Measurements from ENCODE around the gene PRPF40B. TPM values are rescaled to one million over a fixed set of nuclear protein-coding genes. Genes with fewer than 3 reads are reported as not detected.

Gene PRPF40B
- total and polyA plus RNA-seq, 2 donors (not counting 1 experiment from before 2014, with no cell fraction given), result 11.7 to 23.7 TPM

GRCh38 chr12:49584591-49584990 is 38.8 kb upstream of the PRPF40B start:
- Histone ChIP-seq H3K4me2 (replicated peaks; ENCODE audit: low read depth, low read length, poor library complexity, severe bottlenecking) (no peak overlapping the region), H3K9ac (ENCODE audit: low read length) (no peak overlapping the region), H2AFZ (ENCODE audit: insufficient read depth, low read depth, low read length, poor library complexity, severe bottlenecking) (no peak overlapping the region), H3K4me1 (ENCODE audit: control insufficient read depth in 2 of 2, insufficient read depth in 2 of 2, low read length in 2 of 2) (no peaks in the 10 kb centered on the region), H3K79me2 (ENCODE audit: control insufficient read depth, insufficient read depth, low read length) (peaks cover 8% of the 10 kb centered on the region), H3K4me3 (ENCODE audit: control extremely low read depth in 1 of 5, extremely low read depth in 1 of 5, insufficient read depth in 1 of 5, low read depth in 2 of 5, low read length in 4 of 5) (no peak overlapping the region), H4K20me1 (ENCODE audit: control insufficient read depth, insufficient read depth, low read length, poor library complexity, severe bottlenecking) (peaks cover 15% of the 10 kb centered on the region), H3K36me3 (replicated peaks in 1 of 2; ENCODE audit: control extremely low read depth in 1 of 2, control insufficient read depth in 1 of 2, extremely low read depth in 1 of 2, insufficient read depth in 2 of 2, low read length in 1 of 2) (peaks cover 0 to 23% of the 10 kb centered on the region in 2 experiments), H3K27ac (ENCODE audit: low read length in 2 of 2) (no peak overlapping the region), H3K9me3 (ENCODE audit: control extremely low read depth in 1 of 3, control insufficient read depth in 2 of 3, insufficient read depth in 1 of 3, low read length in 2 of 3) (peaks cover 0 to 3% (median 0%) of the 10 kb centered on the region in 3 donors), H3K27me3 (replicated peaks in 1 of 4; ENCODE audit: control extremely low read depth in 1 of 4, control insufficient read depth in 3 of 4, insufficient read depth in 4 of 4, low read length in 3 of 4) (no peaks in the 10 kb centered on the region)
- CTCF ChIA-PET, result interaction anchor here (0.8 to 1.0 kb wide), 2 partner anchors 157 to 227 kb away, joined by 3 read pairs; partner anchors contain the start of gene TMBIM6
- Mint-ChIP-seq H3K9me3 (ENCODE audit: insufficient read depth) (no peaks in the 10 kb centered on the region), H3K4me1 (peaks cover 5% of the 10 kb centered on the region), H3K27me3 (no peaks in the 10 kb centered on the region), H3K4me3 (no peak overlapping the region), H3K27ac (no peak overlapping the region)
- DNase-seq (no peak), ATAC-seq (ENCODE audit: low read depth) (no peak)
- POLR2A ChIA-PET, result no interaction called here
- intact Hi-C loops (cut with micrococcal nuclease), result loop anchor here (5.0 kb wide), 1 partner anchor 297 kb away; no protein-coding TSS in a partner anchor
- 83% methylated on average over 5 of the region's 7 CpGs for WGBS (ENCODE audit: insufficient coverage)
- TF ChIP-seq CTCF (IDR thresholded peaks at IDR 0.05), result no peak
- no peak for TF ChIP-seq EZH2 (IDR thresholded peaks at IDR 0.05; ENCODE audit: borderline replicate concordance, insufficient read depth, low read depth, low read length, poor library complexity, severe bottlenecking)

- no peaks in the 10 kb centered on the region for H3K4me1 ChIP-seq (ENCODE audit: control insufficient read depth in 2 of 2, insufficient read depth in 2 of 2, low read length in 2 of 2)
- Mint-ChIP-seq H3K9me3 (ENCODE audit: insufficient read depth) (peaks cover under 1% of the 10 kb centered on the region), H3K4me1 (peaks cover 2% of the 10 kb centered on the region), H3K27me3 (no peaks in the 10 kb centered on the region), H3K4me3 (no peak overlapping the region), H3K27ac (no peak overlapping the region)
- H3K27me3 ChIP-seq (replicated peaks in 1 of 4; ENCODE audit: control extremely low read depth in 1 of 4, control insufficient read depth in 3 of 4, insufficient read depth in 4 of 4, low read length in 3 of 4), result no peaks in the 10 kb centered on the region
- peaks cover 6% of the 10 kb centered on the region for H4K20me1 ChIP-seq (ENCODE audit: control insufficient read depth, insufficient read depth, low read length, poor library complexity, severe bottlenecking)
- peaks cover 2% of the 10 kb centered on the region for H3K79me2 ChIP-seq (ENCODE audit: control insufficient read depth, insufficient read depth, low read length)
- ChIA-PET POLR2A (no interaction called here), CTCF (no interaction called here)
- H3K27ac ChIP-seq (ENCODE audit: low read length in 2 of 2), result no peak overlapping the region
- no peak overlapping the region for H3K9ac ChIP-seq (ENCODE audit: low read length)
- no peak overlapping the region for H2AFZ ChIP-seq (ENCODE audit: insufficient read depth, low read depth, low read length, poor library complexity, severe bottlenecking)
- TF ChIP-seq CTCF (IDR thresholded peaks at IDR 0.05), result no peak
- no peak for TF ChIP-seq EZH2 (IDR thresholded peaks at IDR 0.05; ENCODE audit: borderline replicate concordance, insufficient read depth, low read depth, low read length, poor library complexity, severe bottlenecking)
- H3K9me3 ChIP-seq (ENCODE audit: control extremely low read depth in 1 of 3, control insufficient read depth in 2 of 3, insufficient read depth in 1 of 3, low read length in 2 of 3), result peaks cover 0 to 3% (median 0%) of the 10 kb centered on the region in 3 donors
- no peak overlapping the region for H3K4me3 ChIP-seq (ENCODE audit: control extremely low read depth in 1 of 5, extremely low read depth in 1 of 5, insufficient read depth in 1 of 5, low read depth in 2 of 5, low read length in 4 of 5)
- intact Hi-C loops (cut with micrococcal nuclease), result no loop called here
- ATAC-seq (ENCODE audit: low read depth) (no peak), DNase-seq (no peak)
- peaks cover 0 to 23% of the 10 kb centered on the region in 2 experiments for H3K36me3 ChIP-seq (replicated peaks in 1 of 2; ENCODE audit: control extremely low read depth in 1 of 2, control insufficient read depth in 1 of 2, extremely low read depth in 1 of 2, insufficient read depth in 2 of 2, low read length in 1 of 2)
- WGBS (ENCODE audit: insufficient coverage), result 96% methylated on average over 13 of the region's 16 CpGs
- no peak overlapping the region for H3K4me2 ChIP-seq (replicated peaks; ENCODE audit: low read depth, low read length, poor library complexity, severe bottlenecking)
These were observed 37.6 kb upstream of the PRPF40B start for GRCh38 chr12:49585477-49586459.

Data from B cell (primary cell).